A673 (cell line): ENCODE results near the gene EVX2.

Source experiments
- EZH2 ChIP-seq: fragments of 200-600 bp; sonication (generic); IDR thresholded peaks from 2 replicates; pipeline ENCODE4 v1.6.1; 2017; ENCODE audit warnings: borderline replicate concordance, low read depth, mild to moderate bottlenecking, mixed read lengths, antibody characterized with exemption, low read length; ENCODE audit not compliant: poor library complexity, severe bottlenecking
- TF ChIP-seq, protein P1 (sequence below): fragments of 300-800, 200-600 bp; sonication (generic); conservative IDR thresholded peaks from 2 replicates; pipeline ENCODE4 v1.5.1; 2017; ENCODE audit warnings: low read depth, mild to moderate bottlenecking, antibody characterized with exemption, low read length, moderate library complexity, mixed read lengths

DNA sequence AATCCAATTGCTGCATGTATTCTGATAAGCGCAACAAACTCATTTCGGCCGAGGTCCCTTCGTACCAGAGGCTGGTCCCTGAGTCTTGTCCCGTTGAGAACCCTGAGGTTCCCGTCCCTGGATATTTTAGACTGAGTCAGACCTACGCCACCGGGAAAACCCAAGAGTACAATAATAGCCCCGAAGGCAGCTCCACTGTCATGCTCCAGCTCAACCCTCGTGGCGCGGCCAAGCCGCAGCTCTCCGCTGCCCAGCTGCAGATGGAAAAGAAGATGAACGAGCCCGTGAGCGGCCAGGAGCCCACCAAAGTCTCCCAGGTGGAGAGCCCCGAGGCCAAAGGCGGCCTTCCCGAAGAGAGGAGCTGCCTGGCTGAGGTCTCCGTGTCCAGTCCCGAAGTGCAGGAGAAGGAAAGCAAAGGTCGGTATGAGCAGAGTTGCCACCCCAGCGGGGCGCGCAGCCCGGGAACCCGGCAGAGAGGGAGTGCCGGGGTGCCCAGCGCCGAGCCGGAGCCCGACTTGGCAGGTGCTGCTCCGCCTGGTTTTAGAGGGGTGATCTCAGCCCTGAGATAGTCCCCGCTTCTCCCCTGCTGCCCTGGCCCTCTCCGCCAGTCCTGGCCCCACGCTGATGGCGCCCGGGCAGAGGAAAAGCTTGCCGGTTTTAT, 33.5 kb upstream of the EVX2 start:
- TF ChIP-seq, protein P1, sequence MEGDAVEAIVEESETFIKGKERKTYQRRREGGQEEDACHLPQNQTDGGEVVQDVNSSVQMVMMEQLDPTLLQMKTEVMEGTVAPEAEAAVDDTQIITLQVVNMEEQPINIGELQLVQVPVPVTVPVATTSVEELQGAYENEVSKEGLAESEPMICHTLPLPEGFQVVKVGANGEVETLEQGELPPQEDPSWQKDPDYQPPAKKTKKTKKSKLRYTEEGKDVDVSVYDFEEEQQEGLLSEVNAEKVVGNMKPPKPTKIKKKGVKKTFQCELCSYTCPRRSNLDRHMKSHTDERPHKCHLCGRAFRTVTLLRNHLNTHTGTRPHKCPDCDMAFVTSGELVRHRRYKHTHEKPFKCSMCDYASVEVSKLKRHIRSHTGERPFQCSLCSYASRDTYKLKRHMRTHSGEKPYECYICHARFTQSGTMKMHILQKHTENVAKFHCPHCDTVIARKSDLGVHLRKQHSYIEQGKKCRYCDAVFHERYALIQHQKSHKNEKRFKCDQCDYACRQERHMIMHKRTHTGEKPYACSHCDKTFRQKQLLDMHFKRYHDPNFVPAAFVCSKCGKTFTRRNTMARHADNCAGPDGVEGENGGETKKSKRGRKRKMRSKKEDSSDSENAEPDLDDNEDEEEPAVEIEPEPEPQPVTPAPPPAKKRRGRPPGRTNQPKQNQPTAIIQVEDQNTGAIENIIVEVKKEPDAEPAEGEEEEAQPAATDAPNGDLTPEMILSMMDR, result no peak
- no peak for TF ChIP-seq EZH2
